DOHH2 (cell line): ENCODE results near the gene TMEM14B.

Source experiments
- CTCF ChIP-seq: fragments of 200-600 bp; sonication (generic); IDR thresholded peaks from one replicate; pipeline ENCODE4 v1.5.1; 2014; ENCODE audit warnings: antibody characterized with exemption, mild to moderate bottlenecking, low read depth, low read length; ENCODE audit not compliant: poor library complexity, severe bottlenecking
- EZH2phosphoT487 ChIP-seq: fragments of 200-600 bp; sonication (generic); IDR thresholded peaks from 2 replicates; pipeline ENCODE4 v1.6.1; 2017; ENCODE audit warnings: borderline replicate concordance, mild to moderate bottlenecking, antibody characterized with exemption, low read length, moderate library complexity, mixed read lengths

DNA sequence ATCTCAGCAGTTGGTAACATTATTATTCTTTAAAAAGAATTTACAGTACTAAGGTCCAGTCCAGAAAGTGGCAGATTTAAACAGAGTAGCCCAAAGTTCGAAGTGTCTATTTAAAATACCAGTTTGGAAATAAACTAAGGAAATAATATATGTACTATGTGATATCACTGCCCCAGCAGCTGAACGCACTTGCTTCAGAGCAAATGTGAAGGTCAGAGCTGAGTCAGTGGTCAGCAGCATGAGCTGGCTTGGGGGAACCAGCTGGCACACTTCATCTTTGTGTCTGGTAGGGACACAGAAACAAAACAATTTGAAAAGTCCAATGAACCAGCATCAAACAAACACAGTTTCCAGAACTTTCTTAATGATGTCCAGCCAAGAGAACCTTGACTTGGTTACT, 15.4 kb downstream of the TMEM14B start:
- no peak for TF ChIP-seq CTCF
- TF ChIP-seq EZH2phosphoT487, result no peak
